Measurements from ENCODE around the gene NAB1. TPM values are rescaled to one million over a fixed set of nuclear protein-coding genes. Genes with fewer than 3 reads are reported as not detected.

Gene NAB1
- polyA plus RNA-seq, 1 experiment, result 14.1 TPM

- ChIA-PET CTCF (interaction anchor here (0.9 kb wide), 1 partner anchor 9 kb away, joined by 3 read pairs; no protein-coding TSS in a partner anchor), POLR2A (no interaction called here)
- H3K27me3 ChIP-seq (ENCODE audit: control insufficient read depth, insufficient read depth, low read length), result no peaks in the 10 kb centered on the region
These were observed 21.5 kb downstream of the NAB1 start for GRCh38 chr2:190670182-190670946.

GRCh38 chr2:190674966-190675650 lies 26.2 kb downstream of the NAB1 start:
- no peak for DNase-seq (ENCODE audit: low read depth)
- peaks cover 2% of the 10 kb centered on the region; the same call in 1 of the 2 replicates for H3K36me3 ChIP-seq (ENCODE audit: control insufficient read depth, insufficient read depth, low read length)
- POLR2A ChIA-PET, result no interaction called here
- no peak overlapping the region for H3K4me3 ChIP-seq (ENCODE audit: low read depth, low read length)
- no peaks in the 10 kb centered on the region for H3K27me3 ChIP-seq (ENCODE audit: control insufficient read depth, insufficient read depth, low read length)
- TF ChIP-seq CTCF (IDR thresholded peaks at IDR 0.05; ENCODE audit: insufficient read depth, low read depth, low read length), result no peak
- CTCF ChIA-PET, result no interaction called here

More at GRCh38 chr2:190670182-190670946, 21.5 kb downstream of the NAB1 start:
- no peak overlapping the region for H3K4me3 ChIP-seq (ENCODE audit: low read depth, low read length)
- TF ChIP-seq CTCF (IDR thresholded peaks at IDR 0.05; ENCODE audit: insufficient read depth, low read depth, low read length), result no peak
- 0 out of 2 replicates have a peak, but pooled peaks cover 2% of the 10 kb centered on the region for H3K36me3 ChIP-seq (ENCODE audit: control insufficient read depth, insufficient read depth, low read length)
- no peak for DNase-seq (ENCODE audit: low read depth)

- POLR2A ChIA-PET, result no interaction called here
- no peak for DNase-seq (ENCODE audit: low read depth)
These were observed 28.4 kb downstream of the NAB1 start for GRCh38 chr2:190677255-190677654.

GRCh38 chr2:190678444-190679162 lies 29.7 kb downstream of the NAB1 start:
- no peak for DNase-seq (ENCODE audit: low read depth)
- Histone ChIP-seq H3K4me3 (ENCODE audit: low read depth, low read length) (no peak overlapping the region), H3K27me3 (ENCODE audit: control insufficient read depth, insufficient read depth, low read length) (no peaks in the 10 kb centered on the region), H3K36me3 (ENCODE audit: control insufficient read depth, insufficient read depth, low read length) (no peaks in the 10 kb centered on the region; the same call in 1 of the 2 replicates)
- no peak for TF ChIP-seq CTCF (IDR thresholded peaks at IDR 0.05; ENCODE audit: insufficient read depth, low read depth, low read length)
- CTCF ChIA-PET, result interaction anchor here (0.7 to 1.7 kb wide), 6 partner anchors 9 to 70 kb away, joined by 3 to 5 read pairs (median 4); no protein-coding TSS in a partner anchor
- POLR2A ChIA-PET, result interaction anchor here (1.1 kb wide), 1 partner anchor 24 kb away, joined by 3 read pairs; no protein-coding TSS in a partner anchor

More at GRCh38 chr2:190677255-190677654, 28.4 kb downstream of the NAB1 start:
- Histone ChIP-seq H3K36me3 (ENCODE audit: control insufficient read depth, insufficient read depth, low read length) (no peaks in the 10 kb centered on the region; the same call in 1 of the 2 replicates), H3K4me3 (ENCODE audit: low read depth, low read length) (no peak overlapping the region), H3K27me3 (ENCODE audit: control insufficient read depth, insufficient read depth, low read length) (no peaks in the 10 kb centered on the region)
- TF ChIP-seq CTCF (IDR thresholded peaks at IDR 0.05; ENCODE audit: insufficient read depth, low read depth, low read length), result no peak
- CTCF ChIA-PET, result interaction anchor here (0.7 kb wide), 1 partner anchor 57 kb away, joined by 4 read pairs; no protein-coding TSS in a partner anchor
